HG02938 (cell line): Measurements from ENCODE around the gene TRIM62.

Experiments used
- ATAC-seq: cut with Tn5 transposase; IDR thresholded peaks from one replicate; pipeline ENCODE4 v1.9.1; 2021; ENCODE audit warnings: mild to moderate bottlenecking, moderate library complexity; ENCODE audit not compliant: unreplicated experiment

Gene TRIM62

GRCh38 chr1:33162141-33162540, 19.7 kb downstream of the TRIM62 start:
- ATAC-seq, result no peak

GRCh38 chr1:33161061-33161681, 20.7 kb downstream of the TRIM62 start:
- no peak for ATAC-seq

GRCh38 chr1:33159577-33159976, 22.3 kb downstream of the TRIM62 start:
- ATAC-seq, result no peak

GRCh38 chr1:33158366-33158765, 23.5 kb downstream of the TRIM62 start:
- no peak for ATAC-seq

- no peak for ATAC-seq
Observed at GRCh38 chr1:33157131-33157530, 24.7 kb downstream of the TRIM62 start.

- ATAC-seq, result no peak
Observed at GRCh38 chr1:33155877-33156538, 25.8 kb downstream of the TRIM62 start.

GRCh38 chr1:33153650-33154049, 28.2 kb downstream of the TRIM62 start:
- ATAC-seq, result no peak

GRCh38 chr1:33152685-33153432, 29.0 kb downstream of the TRIM62 start:
- no peak for ATAC-seq

GRCh38 chr1:33151116-33151515, 30.7 kb downstream of the TRIM62 start:
- no peak for ATAC-seq

- no peak for ATAC-seq
Observed at GRCh38 chr1:33150522-33150921, 31.3 kb downstream of the TRIM62 start.

GRCh38 chr1:33149453-33150190, 32.2 kb downstream of the TRIM62 start:
- ATAC-seq, result no peak

- no peak for ATAC-seq
Observed at GRCh38 chr1:33148615-33149014, 33.2 kb downstream of the TRIM62 start.

GRCh38 chr1:33147997-33148314, 33.9 kb downstream of the TRIM62 start:
- ATAC-seq, result no peak

GRCh38 chr1:33147275-33147996, 34.4 kb downstream of the TRIM62 start:
- ATAC-seq, result no peak

- no peak for ATAC-seq
Observed at GRCh38 chr1:33146003-33146402, 35.8 kb downstream of the TRIM62 start.

GRCh38 chr1:33143698-33144097, 38.1 kb downstream of the TRIM62 start:
- no peak for ATAC-seq

- no peak for ATAC-seq
Observed at GRCh38 chr1:33143176-33143575, 38.7 kb downstream of the TRIM62 start.

- ATAC-seq, result no peak
Observed at GRCh38 chr1:33142483-33143064, 39.3 kb downstream of the TRIM62 start.

GRCh38 chr1:33141781-33142180, 40.1 kb downstream of the TRIM62 start:
- ATAC-seq, result no peak

- no peak for ATAC-seq
Observed at GRCh38 chr1:33141216-33141615, 40.6 kb downstream of the TRIM62 start.
